Suprapubic skin (tissue), 4 donors: ENCODE data around the gene SH3TC1. TPM values are rescaled to one million over a fixed set of nuclear protein-coding genes. Genes with fewer than 3 reads are reported as not detected.

Experiments used
- DNase-seq, 2 donors: peaks; one replicate each; pipeline ENCODE4 v3.0.0-alpha.2; 2019; ENCODE audit warnings: low spot score in 2 of 2
- H3K27ac ChIP-seq: fragments of 200-600 bp; sonication (generic); one replicate; pipeline ENCODE4 v1.5.1; 2019
- H3K27me3 ChIP-seq: fragments of 200-600 bp; sonication (generic); one replicate; pipeline ENCODE4 v1.5.1; 2019
- H3K36me3 ChIP-seq: fragments of 200-600 bp; sonication (generic); one replicate; pipeline ENCODE4 v1.5.1; 2019
- H3K4me1 ChIP-seq: fragments of 200-600 bp; sonication (generic); one replicate; pipeline ENCODE4 v1.5.1; 2019
- H3K4me3 ChIP-seq: fragments of 200-600 bp; sonication (generic); one replicate; pipeline ENCODE4 v1.5.1; 2019; ENCODE audit warnings: mild to moderate bottlenecking
- H3K9me3 ChIP-seq: fragments of 200-600 bp; sonication (generic); one replicate; pipeline ENCODE4 v1.5.1; 2019
- CTCF ChIP-seq, 2 donors: fragments of 200-600 bp in 1 of 2; fragments of 450-650 bp in 1 of 2; sonication (generic) in 1 of 2; IDR thresholded peaks; one replicate each; pipeline ENCODE4 v1.5.1; 2016 to 2019; ENCODE audit warnings: antibody characterized with exemption in 2 of 2, mild to moderate bottlenecking in 1 of 2, moderate library complexity in 1 of 2
- EP300 ChIP-seq: sonication (generic); formaldehyde crosslinking; IDR thresholded peaks from one replicate; pipeline ENCODE4 v1.6.1; 2017; ENCODE audit warnings: antibody characterized with exemption
- POLR2A ChIP-seq, 2 donors: fragments of 450-650 bp; IDR thresholded peaks; one replicate each; pipeline ENCODE4 v1.6.1; 2017; ENCODE audit warnings: antibody characterized with exemption in 2 of 2, mild to moderate bottlenecking in 2 of 2, moderate library complexity in 2 of 2
- POLR2AphosphoS5 ChIP-seq, 3 donors: sonication (generic); formaldehyde crosslinking; IDR thresholded peaks; one replicate each; pipeline ENCODE4 v1.6.1; 2017; ENCODE audit warnings: antibody characterized with exemption in 3 of 3
- WGBS: methylation state at CpG from one replicate; pipeline ENCODE4 v1.1.5; 2018; 5-methylcytosine and 5-hydroxymethylcytosine counted together
- total RNA-seq, 4 donors: library from RNA; depleted of rRNA; stranded (reverse); fragments of >200 nt; gene quantifications; one replicate each; pipeline ENCODE4 v1.1.0, GENCODE V29; 2016

SH3TC1 gene
- total RNA-seq, 4 donors from 2014 or later, result 6.3 to 15.1 (median 9.9) TPM

DNA sequence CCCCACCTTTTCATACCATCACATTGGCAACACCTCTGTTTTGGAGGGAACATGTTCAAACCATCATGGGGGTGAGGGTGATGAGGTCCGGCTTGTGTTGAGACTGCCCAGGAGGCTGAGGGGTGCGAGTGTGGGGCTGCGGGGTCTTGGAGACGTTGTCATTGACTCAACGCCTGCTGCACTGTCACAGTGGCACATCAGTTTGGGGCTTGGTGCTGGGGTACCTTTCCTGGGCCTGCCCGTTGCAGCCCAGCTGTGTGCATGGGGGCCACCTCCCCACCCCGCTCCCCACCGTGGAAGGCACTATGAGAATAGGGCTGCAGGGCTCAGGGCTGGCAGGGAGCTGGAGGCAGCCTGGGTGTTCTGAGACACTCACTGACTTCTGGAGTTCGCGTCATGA lies 72.7 kb downstream of the SH3TC1 start:
- DNase-seq, result no peak
- peaks cover 53% of the 10 kb centered on the region for H3K4me1 ChIP-seq

DNA sequence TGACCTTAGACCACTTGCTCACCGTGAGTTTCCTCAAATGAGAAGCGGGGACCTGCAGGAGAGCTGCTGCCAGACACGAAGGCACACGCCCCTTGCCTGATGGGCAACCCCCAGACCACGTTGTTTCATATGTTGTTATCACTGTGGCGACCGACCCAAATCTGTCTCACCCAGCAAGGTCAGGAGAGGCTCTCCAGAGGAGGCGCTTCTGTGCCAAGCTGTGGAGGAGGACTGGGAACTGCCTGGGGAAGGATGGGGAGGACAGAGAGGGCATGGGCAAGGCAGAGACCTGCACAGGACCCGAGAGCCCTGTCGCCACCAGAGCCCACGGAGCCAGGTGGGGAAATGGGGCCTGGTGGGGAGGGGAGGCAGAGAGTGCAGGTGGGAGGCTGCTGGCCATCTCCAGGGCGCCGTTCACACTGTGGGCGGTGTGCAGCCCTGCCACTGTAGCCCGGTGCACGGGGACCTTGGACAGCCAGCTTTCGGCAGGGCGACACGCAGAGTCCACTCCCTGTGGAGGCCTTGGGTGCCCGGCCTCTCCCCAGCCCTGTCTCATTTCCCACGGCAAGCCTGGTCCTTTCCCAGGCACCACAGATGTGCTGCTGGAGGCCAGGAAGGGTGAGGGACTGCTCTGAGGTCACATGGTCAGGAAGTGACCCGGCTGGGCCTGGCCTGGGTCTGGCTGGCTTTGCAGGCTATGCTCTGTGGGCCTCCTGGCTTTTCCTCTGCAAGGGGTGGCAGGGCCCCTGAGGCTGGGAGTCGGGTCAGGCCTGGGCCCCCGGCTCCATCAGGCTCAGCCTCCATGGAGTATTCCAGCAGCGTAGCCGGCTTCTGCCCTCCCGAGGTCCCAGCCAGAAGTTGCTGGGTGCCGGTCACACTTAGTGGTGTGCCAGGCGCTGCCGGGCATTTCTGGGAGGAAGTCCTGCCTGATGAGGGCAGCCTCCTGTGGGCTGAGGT lies 73.7 kb downstream of the SH3TC1 start:
- no peaks in the 10 kb centered on the region for H3K36me3 ChIP-seq
- TF ChIP-seq POLR2A (IDR thresholded peaks at IDR 0.05) (no peak), POLR2AphosphoS5 (IDR thresholded peaks at IDR 0.05) (no peak), EP300 (no peak), CTCF (IDR thresholded peaks at IDR 0.05) (no peak)
- 59% methylated on average over 19 of the region's 30 CpGs for WGBS
- H3K4me3 ChIP-seq, result peak overlapping the region; percentile 57
- H3K9me3 ChIP-seq, result no peaks in the 10 kb centered on the region
- peaks cover 25% of the 10 kb centered on the region for H3K27me3 ChIP-seq
- DNase-seq, result no peak
- peak overlapping the region; percentile 16 for H3K27ac ChIP-seq
- peaks cover 60% of the 10 kb centered on the region for H3K4me1 ChIP-seq

More for the DNA sequence above, 72.7 kb downstream of the SH3TC1 start:
- peak overlapping the region; percentile 25 for H3K27ac ChIP-seq
- TF ChIP-seq CTCF (IDR thresholded peaks at IDR 0.05), result no peak
- no peak for TF ChIP-seq POLR2AphosphoS5 (IDR thresholded peaks at IDR 0.05)
- no peak for TF ChIP-seq EP300
- TF ChIP-seq POLR2A (IDR thresholded peaks at IDR 0.05), result no peak
- no peaks in the 10 kb centered on the region for H3K9me3 ChIP-seq
- peaks cover 25% of the 10 kb centered on the region for H3K27me3 ChIP-seq
- WGBS, result 90% methylated on average over 8 of the region's 10 CpGs
- peak overlapping the region; percentile 57 for H3K4me3 ChIP-seq
- no peaks in the 10 kb centered on the region for H3K36me3 ChIP-seq

GRCh38 chr4:8273450-8273849 lies 74.4 kb downstream of the SH3TC1 start:
- TF ChIP-seq EP300, result no peak
- TF ChIP-seq POLR2A (IDR thresholded peaks at IDR 0.05), result no peak
- no peak for TF ChIP-seq CTCF (IDR thresholded peaks at IDR 0.05)
- TF ChIP-seq POLR2AphosphoS5 (IDR thresholded peaks at IDR 0.05), result no peak
- Histone ChIP-seq H3K36me3 (no peaks in the 10 kb centered on the region), H3K4me3 (no peak overlapping the region), H3K27ac (peak overlapping the region; percentile 16), H3K9me3 (no peaks in the 10 kb centered on the region), H3K27me3 (peaks cover 24% of the 10 kb centered on the region), H3K4me1 (peaks cover 62% of the 10 kb centered on the region)
- DNase-seq, result no peak
- 89% methylated on average over 13 of the region's 13 CpGs for WGBS

- WGBS, result 91% methylated on average over 21 of the region's 21 CpGs
- TF ChIP-seq POLR2A (IDR thresholded peaks at IDR 0.05), result no peak
- TF ChIP-seq EP300, result no peak
- TF ChIP-seq CTCF (IDR thresholded peaks at IDR 0.05), result no peak
- no peak for TF ChIP-seq POLR2AphosphoS5 (IDR thresholded peaks at IDR 0.05)
- H3K27ac ChIP-seq, result no peak overlapping the region
- peaks cover 63% of the 10 kb centered on the region for H3K4me1 ChIP-seq
- H3K4me3 ChIP-seq, result no peak overlapping the region
- no peak for DNase-seq
- H3K9me3 ChIP-seq, result no peaks in the 10 kb centered on the region
- H3K36me3 ChIP-seq, result no peaks in the 10 kb centered on the region
- peaks cover 19% of the 10 kb centered on the region for H3K27me3 ChIP-seq
Observed at GRCh38 chr4:8274066-8274652, 75.1 kb downstream of the SH3TC1 start.
